ENCODE results near the gene ZBTB11. TPM values are rescaled to one million over a fixed set of nuclear protein-coding genes. Genes with fewer than 3 reads are reported as not detected.
A peak's percentile ranks its signal among the peaks of the same experiment; 100 is the strongest.

Gene ZBTB11
- total RNA-seq, 6 experiments from 2014 or later = 13.0 to 16.3 (median 15.5) TPM

DNA sequence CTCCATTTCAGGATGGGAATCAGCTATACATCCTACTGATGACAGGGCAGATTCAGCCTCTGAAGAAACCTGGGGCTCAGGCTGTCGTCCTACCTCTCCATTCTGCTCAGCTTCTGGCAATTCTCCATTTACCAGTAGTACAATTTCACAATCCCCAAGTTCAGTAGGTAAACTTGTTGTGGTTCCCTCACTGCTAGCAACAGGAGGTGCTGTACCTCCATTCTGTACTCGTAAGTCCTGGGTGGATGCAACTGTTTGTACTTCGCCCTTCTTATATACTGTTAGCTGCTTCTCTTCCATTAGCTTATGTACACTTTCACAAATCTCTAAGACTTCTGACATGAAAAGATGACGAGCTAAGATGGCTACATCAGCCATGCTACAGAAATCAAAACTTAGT, 11.6 kb downstream of the ZBTB11 start:
- Mint-ChIP-seq H3K27ac (no peak overlapping the region), H3K27me3 (ENCODE audit: insufficient read depth) (no peaks in the 10 kb centered on the region), H3K4me1 (ENCODE audit: low read depth) (no peaks in the 10 kb centered on the region), H3K9me3 (no peaks in the 10 kb centered on the region), H3K36me3 (ENCODE audit: low read depth) (peaks cover 30% of the 10 kb centered on the region), H3K4me3 (no peak overlapping the region)
- TF ChIP-seq, protein P1, sequence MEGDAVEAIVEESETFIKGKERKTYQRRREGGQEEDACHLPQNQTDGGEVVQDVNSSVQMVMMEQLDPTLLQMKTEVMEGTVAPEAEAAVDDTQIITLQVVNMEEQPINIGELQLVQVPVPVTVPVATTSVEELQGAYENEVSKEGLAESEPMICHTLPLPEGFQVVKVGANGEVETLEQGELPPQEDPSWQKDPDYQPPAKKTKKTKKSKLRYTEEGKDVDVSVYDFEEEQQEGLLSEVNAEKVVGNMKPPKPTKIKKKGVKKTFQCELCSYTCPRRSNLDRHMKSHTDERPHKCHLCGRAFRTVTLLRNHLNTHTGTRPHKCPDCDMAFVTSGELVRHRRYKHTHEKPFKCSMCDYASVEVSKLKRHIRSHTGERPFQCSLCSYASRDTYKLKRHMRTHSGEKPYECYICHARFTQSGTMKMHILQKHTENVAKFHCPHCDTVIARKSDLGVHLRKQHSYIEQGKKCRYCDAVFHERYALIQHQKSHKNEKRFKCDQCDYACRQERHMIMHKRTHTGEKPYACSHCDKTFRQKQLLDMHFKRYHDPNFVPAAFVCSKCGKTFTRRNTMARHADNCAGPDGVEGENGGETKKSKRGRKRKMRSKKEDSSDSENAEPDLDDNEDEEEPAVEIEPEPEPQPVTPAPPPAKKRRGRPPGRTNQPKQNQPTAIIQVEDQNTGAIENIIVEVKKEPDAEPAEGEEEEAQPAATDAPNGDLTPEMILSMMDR (IDR thresholded peaks at IDR 0.05) = no peak
- DNase-seq = no peak

DNA sequence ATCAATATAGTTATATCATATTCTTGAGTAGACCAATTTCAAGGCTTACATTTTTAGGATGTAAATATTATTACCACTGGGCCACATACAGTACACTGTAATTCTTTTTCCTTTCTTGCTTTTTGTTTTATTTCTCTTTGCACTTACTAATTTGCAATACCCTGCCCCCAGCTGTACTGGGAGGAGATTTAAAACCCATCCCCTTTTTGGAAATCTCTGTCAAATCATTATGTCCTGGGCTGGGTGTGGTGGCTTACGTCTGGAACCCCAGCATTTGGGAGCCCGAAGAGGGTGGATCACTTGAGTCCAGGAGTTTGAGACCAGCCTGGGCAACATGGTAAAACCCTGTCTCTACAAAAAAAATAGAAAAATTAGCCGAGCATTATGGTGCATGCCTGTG, 16.2 kb downstream of the ZBTB11 start:
- Mint-ChIP-seq H3K9me3 (no peaks in the 10 kb centered on the region), H3K4me3 (no peak overlapping the region), H3K27ac (no peak overlapping the region), H3K4me1 (ENCODE audit: low read depth) (no peaks in the 10 kb centered on the region), H3K36me3 (ENCODE audit: low read depth) (peaks cover 40% of the 10 kb centered on the region), H3K27me3 (ENCODE audit: insufficient read depth) (no peaks in the 10 kb centered on the region)
- no peak for DNase-seq
- TF ChIP-seq, protein P1 (IDR thresholded peaks at IDR 0.05) = no peak

DNA sequence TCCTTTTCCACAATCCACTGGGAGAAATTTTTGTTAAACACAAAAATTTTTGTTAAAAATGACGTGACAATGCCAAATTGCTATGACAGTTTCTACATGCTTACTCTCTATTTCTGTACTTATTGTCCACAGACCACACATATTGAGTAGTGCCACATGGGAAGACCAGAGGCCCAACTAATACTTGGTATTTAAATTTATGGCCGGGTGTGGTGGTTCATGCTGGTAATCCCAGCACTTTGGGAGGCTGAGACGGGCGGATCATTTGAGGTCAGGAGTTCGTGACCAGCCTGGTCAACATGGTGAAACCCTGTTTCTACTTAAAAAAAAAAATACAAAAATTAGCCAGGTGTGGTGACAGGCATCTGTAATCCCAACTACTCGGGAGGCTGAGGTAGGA, 20.3 kb downstream of the ZBTB11 start:
- peaks cover 12% of the 10 kb centered on the region for H3K4me1 Mint-ChIP-seq (ENCODE audit: low read depth)
- no peak for DNase-seq
- H3K27ac Mint-ChIP-seq = no peak overlapping the region
- H3K4me3 Mint-ChIP-seq = no peak overlapping the region
- peaks cover 48% of the 10 kb centered on the region for H3K36me3 Mint-ChIP-seq (ENCODE audit: low read depth)
- H3K27me3 Mint-ChIP-seq (ENCODE audit: insufficient read depth) = no peaks in the 10 kb centered on the region
- no peaks in the 10 kb centered on the region for H3K9me3 Mint-ChIP-seq
- TF ChIP-seq, protein P1 (IDR thresholded peaks at IDR 0.05) = no peak

DNA sequence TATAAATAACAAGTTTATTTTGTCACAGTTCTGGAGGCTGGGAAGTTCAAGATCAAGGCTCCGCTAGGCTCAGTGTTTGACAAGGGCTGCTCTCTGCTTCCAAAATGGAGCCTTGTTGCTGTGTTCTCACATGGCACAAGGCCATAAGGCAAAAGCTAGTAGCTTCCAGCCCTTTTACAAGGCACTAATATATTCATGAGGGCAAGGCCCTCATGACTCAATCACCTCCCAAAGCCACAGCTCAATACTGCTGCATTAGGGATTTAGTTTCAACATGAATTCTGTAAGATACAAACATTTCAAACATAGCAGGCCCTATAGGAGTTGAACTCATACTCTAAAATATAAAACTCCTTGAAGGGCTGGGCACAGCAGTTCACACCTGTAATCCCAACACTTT, 30.2 kb downstream of the ZBTB11 start:
- TF ChIP-seq, protein P1 (IDR thresholded peaks at IDR 0.05) = no peak
- H3K4me1 Mint-ChIP-seq (ENCODE audit: low read depth) = peaks cover 26% of the 10 kb centered on the region
- H3K9me3 Mint-ChIP-seq = no peaks in the 10 kb centered on the region
- peak; percentile 44 for DNase-seq
- H3K36me3 Mint-ChIP-seq (ENCODE audit: low read depth) = peaks cover 21% of the 10 kb centered on the region
- no peak overlapping the region for H3K4me3 Mint-ChIP-seq
- no peaks in the 10 kb centered on the region; the same call in 1 of the 2 replicates for H3K27me3 Mint-ChIP-seq (ENCODE audit: insufficient read depth)
- H3K27ac Mint-ChIP-seq = no peak overlapping the region

DNA sequence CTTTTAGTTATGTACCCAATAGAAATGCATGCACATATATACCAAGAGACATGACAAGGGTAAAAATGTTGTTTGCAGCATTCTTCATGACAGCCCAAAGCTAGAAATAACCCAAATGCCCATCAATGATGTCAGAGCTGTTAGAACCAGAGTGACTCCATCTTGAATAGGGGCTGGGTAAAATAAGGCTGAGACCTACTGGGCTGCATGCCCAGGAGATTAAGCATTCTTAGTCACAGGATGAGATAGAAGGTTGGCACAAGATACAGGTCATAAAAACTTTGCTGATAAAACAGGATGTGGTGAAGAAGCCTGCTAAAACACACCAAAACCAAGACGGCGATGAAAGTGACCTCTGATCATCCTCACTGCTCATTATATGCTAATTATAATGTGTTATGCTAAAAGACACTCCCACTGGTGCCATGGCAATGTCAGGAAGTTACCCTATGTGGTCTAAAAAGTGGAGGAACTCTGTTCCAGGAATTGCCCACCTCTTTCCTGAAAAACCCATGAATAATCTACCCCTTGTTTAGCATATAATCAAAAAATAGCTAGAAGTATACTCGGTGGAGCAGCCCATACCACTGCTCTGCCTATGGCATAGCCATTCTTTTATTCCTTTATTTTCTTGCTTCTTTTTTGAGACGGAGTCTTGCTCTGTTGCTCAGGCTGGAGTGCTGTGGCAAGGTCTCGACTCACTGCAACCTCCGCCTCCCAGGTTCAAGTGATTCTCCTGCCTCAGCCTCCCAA, 32.9 kb downstream of the ZBTB11 start:
- H3K4me1 Mint-ChIP-seq (ENCODE audit: low read depth) = peaks cover 26% of the 10 kb centered on the region
- TF ChIP-seq, protein P1 (IDR thresholded peaks at IDR 0.05) = no peak
- H3K9me3 Mint-ChIP-seq = no peaks in the 10 kb centered on the region
- H3K36me3 Mint-ChIP-seq (ENCODE audit: low read depth) = peaks cover 8% of the 10 kb centered on the region
- peaks cover 12% of the 10 kb centered on the region for H3K27me3 Mint-ChIP-seq (ENCODE audit: insufficient read depth)
- peak; percentile 96 for DNase-seq
- peak overlapping the region; percentile 30; the same call in 1 of the 2 replicates for H3K4me3 Mint-ChIP-seq
- peak overlapping the region; percentile 80 for H3K27ac Mint-ChIP-seq
